Osteoblast (primary cell): Measurements from ENCODE around the gene SEZ6. TPM values are rescaled to one million over a fixed set of nuclear protein-coding genes. Genes with fewer than 3 reads are reported as not detected.

ENCODE experiments used
- DNase-seq: peaks from one replicate; pipeline ENCODE4 v3.0.0; 2011; ENCODE audit warnings: low spot score, mixed read lengths; ENCODE audit not compliant: insufficient read length; ENCODE audit errors: missing footprints
- H2AFZ ChIP-seq: 2 replicates; pipeline ENCODE4 v1.6.0; 2011; ENCODE audit warnings: mild to moderate bottlenecking, low read length
- H3K27ac ChIP-seq: 2 replicates; pipeline ENCODE4 v1.5.1; 2011; ENCODE audit warnings: mild to moderate bottlenecking, low read depth, low read length, moderate library complexity
- H3K27me3 ChIP-seq: 2 replicates; pipeline ENCODE4 v1.6.0; 2012; ENCODE audit warnings: mild to moderate bottlenecking, control low read depth, inconsistent platforms, low read length, moderate library complexity; ENCODE audit not compliant: insufficient read depth
- H3K36me3 ChIP-seq: 2 replicates; pipeline ENCODE4 v1.5.1; 2011; ENCODE audit warnings: mild to moderate bottlenecking, low read length, control low read depth, moderate library complexity; ENCODE audit not compliant: insufficient read depth
- H3K4me1 ChIP-seq: 2 replicates; pipeline ENCODE4 v1.5.1; 2011; ENCODE audit warnings: mild to moderate bottlenecking, low read length, control low read depth, moderate library complexity; ENCODE audit not compliant: insufficient read depth
- H3K4me2 ChIP-seq: 2 replicates; pipeline ENCODE4 v1.6.0; 2011; ENCODE audit warnings: mild to moderate bottlenecking, low read length; ENCODE audit not compliant: insufficient read depth
- H3K4me3 ChIP-seq: fragments of 200-600 bp; sonication (generic); 3 replicates; pipeline ENCODE4 v1.5.1; 2012; ENCODE audit warnings: mild to moderate bottlenecking, low read length, inconsistent platforms; ENCODE audit not compliant: insufficient read depth
- H3K79me2 ChIP-seq: 2 replicates; pipeline ENCODE4 v1.6.0; 2012; ENCODE audit warnings: mild to moderate bottlenecking, low read length, control low read depth, inconsistent platforms; ENCODE audit not compliant: insufficient read depth
- H3K9me3 ChIP-seq: 2 replicates; pipeline ENCODE4 v1.5.1; 2011; ENCODE audit warnings: low read depth, low read length, control low read depth
- H4K20me1 ChIP-seq: 2 replicates; pipeline ENCODE4 v1.6.0; 2012; ENCODE audit warnings: mild to moderate bottlenecking, low read length, control low read depth; ENCODE audit not compliant: insufficient read depth
- CTCF ChIP-seq: IDR thresholded peaks from 2 replicates; pipeline ENCODE4 v1.5.1; 2011; ENCODE audit warnings: mild to moderate bottlenecking, low read depth, low read length, moderate library complexity; ENCODE audit errors: extremely low read depth
- total RNA-seq: library from RNA; depleted of rRNA; stranded (reverse); fragments of >200 nt; gene quantifications from 2 replicates; pipeline ENCODE4 v1.2.3, GENCODE V29; 2012

Gene SEZ6
- total RNA-seq, 1 donor: not detected

- H3K79me2 ChIP-seq: no peaks in the 10 kb centered on the region
- H3K4me3 ChIP-seq: no peak overlapping the region
- peaks cover under 1% of the 10 kb centered on the region for H3K9me3 ChIP-seq
- H3K4me1 ChIP-seq: peaks cover 30% of the 10 kb centered on the region
- no peak overlapping the region for H2AFZ ChIP-seq
- H4K20me1 ChIP-seq: no peaks in the 10 kb centered on the region
- peak overlapping the region; percentile 43 for H3K27ac ChIP-seq
- H3K36me3 ChIP-seq: no peaks in the 10 kb centered on the region
- TF ChIP-seq CTCF: no peak
- H3K4me2 ChIP-seq: peak overlapping the region; percentile 20
- peaks cover 41% of the 10 kb centered on the region for H3K27me3 ChIP-seq
- peak; percentile 94 for DNase-seq
Observed at GRCh38 chr17:29039764-29040598, 34.1 kb upstream of the SEZ6 start.

GRCh38 chr17:29038085-29038795, 32.4 kb upstream of the SEZ6 start:
- H2AFZ ChIP-seq: no peak overlapping the region

GRCh38 chr17:29037739-29038084, 31.9 kb upstream of the SEZ6 start:
- no peaks in the 10 kb centered on the region for H4K20me1 ChIP-seq
- no peaks in the 10 kb centered on the region for H3K36me3 ChIP-seq
- H3K27me3 ChIP-seq: peaks cover 60% of the 10 kb centered on the region
- no peak for DNase-seq
- no peak for TF ChIP-seq CTCF
- no peak overlapping the region for H3K4me3 ChIP-seq
- no peaks in the 10 kb centered on the region for H3K79me2 ChIP-seq
- H3K9me3 ChIP-seq: peaks cover 8% of the 10 kb centered on the region
- no peak overlapping the region for H2AFZ ChIP-seq
- no peak overlapping the region for H3K27ac ChIP-seq
- H3K4me1 ChIP-seq: peaks cover 19% of the 10 kb centered on the region
- H3K4me2 ChIP-seq: no peak overlapping the region

More at GRCh38 chr17:29038085-29038795, 32.4 kb upstream of the SEZ6 start:
- DNase-seq: no peak
- Histone ChIP-seq H3K4me2 (no peak overlapping the region), H3K4me1 (peaks cover 24% of the 10 kb centered on the region), H3K79me2 (no peaks in the 10 kb centered on the region), H3K27me3 (peaks cover 55% of the 10 kb centered on the region), H3K36me3 (no peaks in the 10 kb centered on the region), H4K20me1 (no peaks in the 10 kb centered on the region), H3K27ac (no peak overlapping the region), H3K4me3 (no peak overlapping the region), H3K9me3 (peaks cover 8% of the 10 kb centered on the region)
- TF ChIP-seq CTCF: no peak

GRCh38 chr17:29036584-29036983, 30.8 kb upstream of the SEZ6 start:
- H3K27ac ChIP-seq: no peak overlapping the region
- no peaks in the 10 kb centered on the region for H3K36me3 ChIP-seq
- no peaks in the 10 kb centered on the region for H4K20me1 ChIP-seq
- no peak overlapping the region for H3K4me2 ChIP-seq
- peaks cover 71% of the 10 kb centered on the region for H3K27me3 ChIP-seq
- H3K4me1 ChIP-seq: peaks cover 13% of the 10 kb centered on the region
- H3K9me3 ChIP-seq: peaks cover 8% of the 10 kb centered on the region
- H2AFZ ChIP-seq: no peak overlapping the region
- TF ChIP-seq CTCF: no peak
- no peak for DNase-seq
- H3K79me2 ChIP-seq: no peaks in the 10 kb centered on the region
- H3K4me3 ChIP-seq: no peak overlapping the region
